ENCODE data around the gene TAF6.

The TAF6 gene

GRCh38 chr7:100093054-100093453, 26.1 kb downstream of the TAF6 start:
- TF ChIP-seq GABPA (IDR thresholded peaks at IDR 0.05; ENCODE audit: low read depth) (no peak), SPI1 (IDR thresholded peaks at IDR 0.05; ENCODE audit: borderline replicate concordance, low read depth) (no peak), CTCF (IDR thresholded peaks at IDR 0.05; ENCODE audit: insufficient read depth, low read length) (no peak), POLR2AphosphoS5 (IDR thresholded peaks at IDR 0.05; ENCODE audit: low read depth) (no peak), REST (IDR thresholded peaks at IDR 0.05; ENCODE audit: insufficient replicate concordance, low read depth) (no peak)
- Histone ChIP-seq H3K27ac (replicated peaks) (no peak overlapping the region), H3K4me3 (replicated peaks; ENCODE audit: insufficient read depth, low read length) (no peak overlapping the region), H3K27me3 (ENCODE audit: insufficient read depth, poor library complexity, severe bottlenecking) (no peaks in the 10 kb centered on the region)
- DNase-seq (ENCODE audit: low read depth in 1 of 2, low spot score in 1 of 2): peak in 1 of 2 experiments; percentile 39

- Histone ChIP-seq H3K27me3 (ENCODE audit: insufficient read depth, poor library complexity, severe bottlenecking) (no peaks in the 10 kb centered on the region), H3K27ac (replicated peaks) (no peak overlapping the region), H3K4me3 (replicated peaks; ENCODE audit: insufficient read depth, low read length) (no peak overlapping the region)
- no peak for TF ChIP-seq REST (IDR thresholded peaks at IDR 0.05; ENCODE audit: insufficient replicate concordance, low read depth)
- no peak for TF ChIP-seq GABPA (IDR thresholded peaks at IDR 0.05; ENCODE audit: low read depth)
- TF ChIP-seq SPI1 (IDR thresholded peaks at IDR 0.05; ENCODE audit: borderline replicate concordance, low read depth): no peak
- peak; percentile 93 for TF ChIP-seq POLR2AphosphoS5 (IDR thresholded peaks at IDR 0.05; ENCODE audit: low read depth)
- DNase-seq (ENCODE audit: low read depth in 1 of 2, low spot score in 1 of 2): peak; percentile 34 to 44
Observed at GRCh38 chr7:100091411-100092181, 27.6 kb downstream of the TAF6 start.

- TF ChIP-seq SPI1 (IDR thresholded peaks at IDR 0.05; ENCODE audit: borderline replicate concordance, low read depth): no peak
- no peak; the same call in 1 of the 2 replicates for TF ChIP-seq POLR2AphosphoS5 (IDR thresholded peaks at IDR 0.05; ENCODE audit: low read depth)
- TF ChIP-seq CTCF (IDR thresholded peaks at IDR 0.05; ENCODE audit: insufficient read depth, low read length): no peak
- TF ChIP-seq GABPA (IDR thresholded peaks at IDR 0.05; ENCODE audit: low read depth): no peak
- Histone ChIP-seq H3K27me3 (ENCODE audit: insufficient read depth, poor library complexity, severe bottlenecking) (no peaks in the 10 kb centered on the region), H3K27ac (replicated peaks) (no peak overlapping the region), H3K4me3 (replicated peaks; ENCODE audit: insufficient read depth, low read length) (no peak overlapping the region)
- no peak for DNase-seq (ENCODE audit: low read depth in 1 of 2, low spot score in 1 of 2)
Observed at GRCh38 chr7:100090527-100091410, 28.4 kb downstream of the TAF6 start.

Measured in HL-60 (cell line).